ENCODE measurements around the gene NTNG2. TPM values are rescaled to one million over a fixed set of nuclear protein-coding genes. Genes with fewer than 3 reads are reported as not detected.

NTNG2 gene
- total RNA-seq, 1 experiment from 2014 or later: 6.0 TPM

DNA sequence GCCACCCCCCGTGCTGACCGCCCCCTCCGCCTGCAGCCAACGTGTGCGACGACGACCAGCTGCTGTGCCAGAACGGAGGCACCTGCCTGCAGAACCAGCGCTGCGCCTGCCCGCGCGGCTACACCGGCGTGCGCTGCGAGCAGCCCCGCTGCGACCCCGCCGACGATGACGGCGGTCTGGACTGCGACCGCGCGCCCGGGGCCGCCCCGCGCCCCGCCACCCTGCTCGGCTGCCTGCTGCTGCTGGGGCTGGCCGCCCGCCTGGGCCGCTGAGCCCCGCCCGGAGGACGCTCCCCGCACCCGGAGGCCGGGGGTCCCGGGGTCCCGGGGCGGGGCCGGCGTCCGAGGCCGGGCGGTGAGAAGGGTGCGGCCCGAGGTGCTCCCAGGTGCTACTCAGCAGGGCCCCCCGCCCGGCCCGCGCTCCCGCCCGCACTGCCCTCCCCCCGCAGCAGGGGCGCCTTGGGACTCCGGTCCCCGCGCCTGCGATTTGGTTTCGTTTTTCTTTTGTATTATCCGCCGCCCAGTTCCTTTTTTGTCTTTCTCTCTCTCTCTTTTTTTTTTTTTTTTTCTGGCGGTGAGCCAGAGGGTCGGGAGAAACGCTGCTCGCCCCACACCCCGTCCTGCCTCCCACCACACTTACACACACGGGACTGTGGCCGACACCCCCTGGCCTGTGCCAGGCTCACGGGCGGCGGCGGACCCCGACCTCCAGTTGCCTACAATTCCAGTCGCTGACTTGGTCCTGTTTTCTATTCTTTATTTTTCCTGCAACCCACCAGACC, 80.2 kb downstream of the NTNG2 start:
- Histone ChIP-seq H3K4me1 (ENCODE audit: insufficient read depth, low read length) (no peaks in the 10 kb centered on the region; the same call in 1 of the 2 replicates), H3K9me3 (ENCODE audit: low read length) (no peaks in the 10 kb centered on the region), H4K20me1 (ENCODE audit: low read length) (no peaks in the 10 kb centered on the region), H2AFZ (ENCODE audit: low read length) (peak overlapping the region; percentile 75), H3K79me2 (ENCODE audit: low read length) (no peaks in the 10 kb centered on the region), H3K9me2 (replicated peaks; ENCODE audit: low read length) (no peaks in the 10 kb centered on the region), H3K9ac (ENCODE audit: low read length) (no peak overlapping the region), H3F3A (ENCODE audit: low read length, unreplicated experiment) (no peaks in the 10 kb centered on the region), H3K27me3 (ENCODE audit: low read length) (no peaks in the 10 kb centered on the region), H3K4me3 (ENCODE audit: low read length) (peak overlapping the region; percentile 67), H3K27ac (ENCODE audit: low read length) (no peak overlapping the region), H3K4me2 (ENCODE audit: low read length) (peak overlapping the region; percentile 94), H3K36me3 (ENCODE audit: low read depth, low read length) (no peaks in the 10 kb centered on the region)
- CTCF ChIA-PET: interaction anchor here (0.6 to 0.8 kb wide), 2 partner anchors 11 to 17 kb away, joined by 3 to 8 read pairs; no protein-coding TSS in a partner anchor
- intact Hi-C loops (cut with micrococcal nuclease): loop anchor here (5.0 kb wide), 1 partner anchor 260 kb away; no protein-coding TSS in a partner anchor
- DNase-seq (no peak), ATAC-seq (peak; percentile 3; the same call in 1 of the 2 replicates)
- TF ChIP-seq, protein P1, sequence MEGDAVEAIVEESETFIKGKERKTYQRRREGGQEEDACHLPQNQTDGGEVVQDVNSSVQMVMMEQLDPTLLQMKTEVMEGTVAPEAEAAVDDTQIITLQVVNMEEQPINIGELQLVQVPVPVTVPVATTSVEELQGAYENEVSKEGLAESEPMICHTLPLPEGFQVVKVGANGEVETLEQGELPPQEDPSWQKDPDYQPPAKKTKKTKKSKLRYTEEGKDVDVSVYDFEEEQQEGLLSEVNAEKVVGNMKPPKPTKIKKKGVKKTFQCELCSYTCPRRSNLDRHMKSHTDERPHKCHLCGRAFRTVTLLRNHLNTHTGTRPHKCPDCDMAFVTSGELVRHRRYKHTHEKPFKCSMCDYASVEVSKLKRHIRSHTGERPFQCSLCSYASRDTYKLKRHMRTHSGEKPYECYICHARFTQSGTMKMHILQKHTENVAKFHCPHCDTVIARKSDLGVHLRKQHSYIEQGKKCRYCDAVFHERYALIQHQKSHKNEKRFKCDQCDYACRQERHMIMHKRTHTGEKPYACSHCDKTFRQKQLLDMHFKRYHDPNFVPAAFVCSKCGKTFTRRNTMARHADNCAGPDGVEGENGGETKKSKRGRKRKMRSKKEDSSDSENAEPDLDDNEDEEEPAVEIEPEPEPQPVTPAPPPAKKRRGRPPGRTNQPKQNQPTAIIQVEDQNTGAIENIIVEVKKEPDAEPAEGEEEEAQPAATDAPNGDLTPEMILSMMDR (conservative IDR thresholded peaks at IDR 0.05; ENCODE audit: low read depth, low read length): no peak
- no peak for TF ChIP-seq EZH2phosphoT487 (IDR thresholded peaks at IDR 0.05; ENCODE audit: borderline replicate concordance, low read length)
- TF ChIP-seq EZH2 (IDR thresholded peaks at IDR 0.05; ENCODE audit: low read length, unreplicated experiment): no peak
- POLR2A ChIA-PET (ENCODE audit: unreplicated experiment): interaction anchor here (0.6 kb wide), 1 partner anchor 830 kb away, joined by 20 read pairs; no protein-coding TSS in a partner anchor
- no TSS peak for BruUV-seq (replicated peaks)

- ATAC-seq (no peak), DNase-seq (no peak)
- TF ChIP-seq EZH2 (IDR thresholded peaks at IDR 0.05; ENCODE audit: low read length, unreplicated experiment): no peak
- no peak for TF ChIP-seq EZH2phosphoT487 (IDR thresholded peaks at IDR 0.05; ENCODE audit: borderline replicate concordance, low read length)
- TF ChIP-seq, protein P1 (conservative IDR thresholded peaks at IDR 0.05; ENCODE audit: low read depth, low read length): no peak
- Histone ChIP-seq H3K79me2 (ENCODE audit: low read length) (no peaks in the 10 kb centered on the region), H3K27ac (ENCODE audit: low read length) (no peak overlapping the region), H2AFZ (ENCODE audit: low read length) (no peak overlapping the region), H4K20me1 (ENCODE audit: low read length) (no peaks in the 10 kb centered on the region), H3K4me1 (ENCODE audit: insufficient read depth, low read length) (no peaks in the 10 kb centered on the region; the same call in 1 of the 2 replicates), H3F3A (ENCODE audit: low read length, unreplicated experiment) (no peaks in the 10 kb centered on the region), H3K9me2 (replicated peaks; ENCODE audit: low read length) (no peaks in the 10 kb centered on the region), H3K9ac (ENCODE audit: low read length) (no peak overlapping the region), H3K4me2 (ENCODE audit: low read length) (peak overlapping the region; percentile 76), H3K36me3 (ENCODE audit: low read depth, low read length) (no peaks in the 10 kb centered on the region), H3K9me3 (ENCODE audit: low read length) (no peaks in the 10 kb centered on the region), H3K4me3 (ENCODE audit: low read length) (peak overlapping the region; percentile 60), H3K27me3 (ENCODE audit: low read length) (no peaks in the 10 kb centered on the region)
- ChIA-PET CTCF (no interaction called here), POLR2A (ENCODE audit: unreplicated experiment) (no interaction called here)
- intact Hi-C loops (cut with micrococcal nuclease): loop anchor here (5.0 kb wide), 1 partner anchor 260 kb away; no protein-coding TSS in a partner anchor
- no TSS peak for BruUV-seq (replicated peaks)
These were observed 80.8 kb downstream of the NTNG2 start for GRCh38 chr9:132242621-132243155.
